ENCODE measurements around the gene ATG10.

DNA sequence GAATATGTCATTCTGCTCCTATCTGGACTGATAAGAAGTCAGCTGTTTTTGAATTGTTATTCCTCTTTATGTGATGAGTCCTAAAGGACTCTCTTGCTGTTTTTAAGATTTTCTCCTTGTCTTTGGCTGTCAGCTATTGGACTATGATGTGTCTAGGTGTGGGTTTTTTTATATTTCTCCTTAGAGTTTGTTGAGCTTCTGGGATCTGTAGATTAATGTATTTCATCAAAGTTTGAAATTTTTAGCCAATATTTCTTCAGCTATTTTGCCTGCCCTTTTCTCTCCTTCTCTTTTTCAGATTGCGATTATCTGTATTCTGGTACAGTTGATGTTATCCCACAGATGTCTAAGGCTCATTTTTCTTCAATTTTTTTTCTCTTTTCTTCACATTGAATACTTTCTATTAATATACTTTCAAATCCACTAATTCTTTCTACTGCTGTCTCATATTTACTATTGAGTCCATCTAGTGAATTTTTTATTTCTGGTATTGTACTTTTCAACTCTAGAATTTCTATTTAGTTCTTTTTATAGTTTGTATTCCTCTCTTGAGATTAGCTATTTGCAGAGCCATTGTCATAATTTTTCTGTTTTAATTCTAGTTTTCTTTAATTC lies 275.2 kb downstream of the ATG10 start:
- no peak for TF ChIP-seq POLR2A (IDR thresholded peaks at IDR 0.05)
- TF ChIP-seq, protein P1, sequence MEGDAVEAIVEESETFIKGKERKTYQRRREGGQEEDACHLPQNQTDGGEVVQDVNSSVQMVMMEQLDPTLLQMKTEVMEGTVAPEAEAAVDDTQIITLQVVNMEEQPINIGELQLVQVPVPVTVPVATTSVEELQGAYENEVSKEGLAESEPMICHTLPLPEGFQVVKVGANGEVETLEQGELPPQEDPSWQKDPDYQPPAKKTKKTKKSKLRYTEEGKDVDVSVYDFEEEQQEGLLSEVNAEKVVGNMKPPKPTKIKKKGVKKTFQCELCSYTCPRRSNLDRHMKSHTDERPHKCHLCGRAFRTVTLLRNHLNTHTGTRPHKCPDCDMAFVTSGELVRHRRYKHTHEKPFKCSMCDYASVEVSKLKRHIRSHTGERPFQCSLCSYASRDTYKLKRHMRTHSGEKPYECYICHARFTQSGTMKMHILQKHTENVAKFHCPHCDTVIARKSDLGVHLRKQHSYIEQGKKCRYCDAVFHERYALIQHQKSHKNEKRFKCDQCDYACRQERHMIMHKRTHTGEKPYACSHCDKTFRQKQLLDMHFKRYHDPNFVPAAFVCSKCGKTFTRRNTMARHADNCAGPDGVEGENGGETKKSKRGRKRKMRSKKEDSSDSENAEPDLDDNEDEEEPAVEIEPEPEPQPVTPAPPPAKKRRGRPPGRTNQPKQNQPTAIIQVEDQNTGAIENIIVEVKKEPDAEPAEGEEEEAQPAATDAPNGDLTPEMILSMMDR (IDR thresholded peaks at IDR 0.05): no peak
- TF ChIP-seq EP300 (IDR thresholded peaks at IDR 0.05): no peak
